Measurements from ENCODE around the gene ANGPTL5.
"Not testable (repeated sequence)": the region's sequence is repeated elsewhere in the genome, so short reads cannot be mapped to it uniquely, and the experiment has no call there.

Gene ANGPTL5

GRCh38 chr11:101885631-101886030 is 30.7 kb downstream of the ANGPTL5 start:
- DNase-seq (ENCODE audit: low spot score) = no peak

- DNase-seq (ENCODE audit: low spot score) = no peak
Measured at GRCh38 chr11:101881586-101881985, 34.7 kb downstream of the ANGPTL5 start.

GRCh38 chr11:101880222-101880621 is 36.1 kb downstream of the ANGPTL5 start:
- peak; percentile 30 for DNase-seq (ENCODE audit: low spot score)

- no peak for DNase-seq (ENCODE audit: low spot score)
Measured at GRCh38 chr11:101872171-101872882, 44.0 kb downstream of the ANGPTL5 start.

- DNase-seq (ENCODE audit: low spot score) = no peak
Measured at GRCh38 chr11:101870510-101870909, 45.8 kb downstream of the ANGPTL5 start.

- DNase-seq (ENCODE audit: low spot score) = no peak
Measured at GRCh38 chr11:101867951-101868350, 48.4 kb downstream of the ANGPTL5 start.

GRCh38 chr11:101866619-101867491 is 49.5 kb downstream of the ANGPTL5 start:
- DNase-seq (ENCODE audit: low spot score) = no peak

GRCh38 chr11:101864098-101864497 is 52.2 kb downstream of the ANGPTL5 start:
- DNase-seq (ENCODE audit: low spot score) = no peak

- peak; percentile 48 for DNase-seq (ENCODE audit: low spot score)
Measured at GRCh38 chr11:101863361-101863760, 53.0 kb downstream of the ANGPTL5 start.

- DNase-seq (ENCODE audit: low spot score) = no peak
Measured at GRCh38 chr11:101862391-101863233, 53.7 kb downstream of the ANGPTL5 start.

- peak; percentile 61 for DNase-seq (ENCODE audit: low spot score)
Measured at GRCh38 chr11:101860696-101861427, 55.5 kb downstream of the ANGPTL5 start.

GRCh38 chr11:101852260-101852659 is 64.1 kb downstream of the ANGPTL5 start:
- not testable (repeated sequence) for DNase-seq (ENCODE audit: low spot score)

- DNase-seq (ENCODE audit: low spot score) = peak; percentile 23
Measured at GRCh38 chr11:101848262-101848661, 68.1 kb downstream of the ANGPTL5 start.

- DNase-seq (ENCODE audit: low spot score) = no peak
Measured at GRCh38 chr11:101844608-101845007, 71.7 kb downstream of the ANGPTL5 start.

- no peak for DNase-seq (ENCODE audit: low spot score)
Measured at GRCh38 chr11:101840704-101841103, 75.6 kb downstream of the ANGPTL5 start.

Data from kidney capillary endothelial cell (primary cell).